ENCODE results near the gene CYB5B. TPM values are rescaled to one million over a fixed set of nuclear protein-coding genes. Genes with fewer than 3 reads are reported as not detected.
"Not testable (repeated sequence)": the region's sequence is repeated elsewhere in the genome, so short reads cannot be mapped to it uniquely, and the experiment has no call there.

Gene CYB5B
- total RNA-seq, 1 donor from 2014 or later: 102 TPM

GRCh38 chr16:69407702-69408323 is 16.6 kb upstream of the CYB5B start:
- DNase-seq (ENCODE audit: extremely low read depth, low read depth, low spot score): no peak

- no peak for DNase-seq (ENCODE audit: extremely low read depth, low read depth, low spot score)
Measured at GRCh38 chr16:69408475-69408874, 15.9 kb upstream of the CYB5B start.

- DNase-seq (ENCODE audit: extremely low read depth, low read depth, low spot score): no peak
Measured at GRCh38 chr16:69410219-69410990, 14.0 kb upstream of the CYB5B start.

GRCh38 chr16:69411064-69411985 is 13.1 kb upstream of the CYB5B start:
- no peak for DNase-seq (ENCODE audit: extremely low read depth, low read depth, low spot score)

GRCh38 chr16:69412287-69412686 is 12.1 kb upstream of the CYB5B start:
- no peak for DNase-seq (ENCODE audit: extremely low read depth, low read depth, low spot score)

GRCh38 chr16:69413045-69413664 is 11.3 kb upstream of the CYB5B start:
- DNase-seq (ENCODE audit: extremely low read depth, low read depth, low spot score): no peak

GRCh38 chr16:69417520-69418199 is 6.8 kb upstream of the CYB5B start:
- DNase-seq (ENCODE audit: extremely low read depth, low read depth, low spot score): no peak

- no peak for DNase-seq (ENCODE audit: extremely low read depth, low read depth, low spot score)
Measured at GRCh38 chr16:69419956-69420355, 4.5 kb upstream of the CYB5B start.

- DNase-seq (ENCODE audit: extremely low read depth, low read depth, low spot score): no peak
Measured at GRCh38 chr16:69423189-69423588, 1.2 kb upstream of the CYB5B start.

- no peak for DNase-seq (ENCODE audit: extremely low read depth, low read depth, low spot score)
Measured at GRCh38 chr16:69424935-69425784, 741 bp downstream of the CYB5B start.

- no peak for DNase-seq (ENCODE audit: extremely low read depth, low read depth, low spot score)
Measured at GRCh38 chr16:69428652-69429051, 4.2 kb downstream of the CYB5B start.

GRCh38 chr16:69429058-69429640 is 4.7 kb downstream of the CYB5B start:
- not testable (repeated sequence) for DNase-seq (ENCODE audit: extremely low read depth, low read depth, low spot score)

- no peak for DNase-seq (ENCODE audit: extremely low read depth, low read depth, low spot score)
Measured at GRCh38 chr16:69431948-69432468, 7.6 kb downstream of the CYB5B start.

GRCh38 chr16:69434066-69434465 is 9.6 kb downstream of the CYB5B start:
- DNase-seq (ENCODE audit: extremely low read depth, low read depth, low spot score): no peak

GRCh38 chr16:69435977-69436820 is 11.8 kb downstream of the CYB5B start:
- no peak for DNase-seq (ENCODE audit: extremely low read depth, low read depth, low spot score)

- no peak for DNase-seq (ENCODE audit: extremely low read depth, low read depth, low spot score)
Measured at GRCh38 chr16:69436896-69437295, 12.5 kb downstream of the CYB5B start.

GRCh38 chr16:69438465-69438864 is 14.0 kb downstream of the CYB5B start:
- no peak for DNase-seq (ENCODE audit: extremely low read depth, low read depth, low spot score)

- no peak for DNase-seq (ENCODE audit: extremely low read depth, low read depth, low spot score)
Measured at GRCh38 chr16:69440250-69440649, 15.8 kb downstream of the CYB5B start.
